HCT116 (cell line): Measurements from ENCODE around the gene MAST4. TPM values are rescaled to one million over a fixed set of nuclear protein-coding genes. Genes with fewer than 3 reads are reported as not detected.
A peak's percentile ranks its signal among the peaks of the same experiment; 100 is the strongest.

Experiments used
- ATAC-seq: fragments of 200-7000 bp; cut with Tn5 transposase; 2 replicates; pipeline ENCODE4 v1.9.1; 2020; ENCODE audit warnings: mild to moderate bottlenecking, moderate library complexity
- BruUV-seq: library from RNA; stranded (reverse); fragments of 400-500 nt; replicated peaks from 2 replicates; lab custom pipeline; 2021; lab: Mats Ljungman, UMichigan
- CTCF ChIA-PET: fragments of 300-600 bp; sonication (Branson Sonifier 250); formaldehyde crosslinking; loops from one replicate; lab custom pipeline; 2021; ENCODE audit warnings: antibody characterized with exemption; lab: Charles Lee
- POLR2A ChIA-PET: fragments of 300-600, 350-600 bp; sonication (Branson Sonifier 250); formaldehyde crosslinking; loops from one replicate; lab custom pipeline; 2021; ENCODE audit warnings: antibody characterized with exemption; lab: Charles Lee
- RAD21 ChIA-PET, 2 experiments: fragments of 300-600 bp; sonication (Branson Sonifier 250); formaldehyde crosslinking; loops; one replicate each; lab custom pipeline; 2023; ENCODE audit warnings: low total read pairs in 2 of 2; ENCODE audit not compliant: uncharacterized antibody in 2 of 2, unreplicated experiment in 2 of 2, low non-redundant PET in 1 of 2; lab: Charles Lee
- DNase-seq: peaks from one replicate; pipeline ENCODE4 v3.0.0-alpha.2; 2010; ENCODE audit warnings: low read depth, low spot score
- H2AFZ ChIP-seq: fragments of 200-600 bp; shearing (Covaris generic), sonication (generic); 2 replicates; pipeline ENCODE4 v1.6.1; 2017; ENCODE audit warnings: low read depth, mixed run types, mixed read lengths, antibody characterized with exemption, low read length; ENCODE audit not compliant: poor library complexity, severe bottlenecking
- H3K27ac ChIP-seq: 2 replicates; pipeline ENCODE4 v1.5.1; 2012; ENCODE audit warnings: low read depth, low read length
- H3K27me3 ChIP-seq: fragments of 200-600 bp; sonication (generic); 2 replicates; pipeline ENCODE4 v1.6.1; 2016; ENCODE audit warnings: mixed run types, low read length, mixed read lengths; ENCODE audit not compliant: insufficient read depth
- H3K36me3 ChIP-seq, 2 experiments: fragments of 200-500 bp in 1 of 2; fragments of 200-600 bp in 1 of 2; sonication (Bioruptor generic) in 1 of 2; sonication (generic) in 1 of 2; 2 replicates each; pipeline versions ENCODE4 v1.5.1 to v1.6.1; 2014 to 2016; ENCODE audit warnings: low read length in 2 of 2, inconsistent platforms in 1 of 2, mixed read lengths in 1 of 2, mixed run types in 1 of 2; ENCODE audit not compliant: insufficient read depth in 2 of 2, control insufficient read depth in 1 of 2
- H3K4me1 ChIP-seq, 2 experiments: fragments of 200-600 bp in 1 of 2; sonication (generic) in 1 of 2; 2 replicates each; pipeline versions ENCODE4 v1.5.1 to v1.6.1; 2012 to 2017; ENCODE audit warnings: low read length in 2 of 2, inconsistent platforms in 1 of 2, mild to moderate bottlenecking in 1 of 2, mixed read lengths in 1 of 2, mixed run types in 1 of 2, moderate library complexity in 1 of 2; ENCODE audit not compliant: insufficient read depth in 2 of 2, control insufficient read depth in 1 of 2
- H3K4me2 ChIP-seq: fragments of 200-600 bp; sonication (generic); 2 replicates; pipeline ENCODE4 v1.6.1; 2017; ENCODE audit warnings: mixed run types, low read length, mixed read lengths
- H3K4me3 ChIP-seq, 2 experiments: fragments of 200-600 bp in 1 of 2; sonication (generic) in 1 of 2; replicated peaks in 1 of 2; 2 replicates each; pipeline ENCODE4 v1.5.1; 2011 to 2016; ENCODE audit warnings: low read length in 2 of 2, control low read depth in 1 of 2, low read depth in 1 of 2, mild to moderate bottlenecking in 1 of 2, mixed read lengths in 1 of 2, mixed run types in 1 of 2
- H3K79me2 ChIP-seq: fragments of 200-600 bp; sonication (generic); 2 replicates; pipeline ENCODE4 v1.6.1; 2017; ENCODE audit warnings: mild to moderate bottlenecking, mixed run types, low read length, moderate library complexity, mixed read lengths; ENCODE audit not compliant: insufficient read depth
- H3K9ac ChIP-seq: fragments of 200-600 bp; sonication (generic); 2 replicates; pipeline ENCODE4 v1.6.1; 2016; ENCODE audit warnings: low read length, mixed read lengths
- H3K9me2 ChIP-seq: fragments of 200-600 bp; sonication (generic), shearing (Covaris generic); 2 replicates; pipeline ENCODE4 v1.6.1; 2017; ENCODE audit warnings: mixed run types, mild to moderate bottlenecking, moderate library complexity; ENCODE audit not compliant: insufficient read depth
- H3K9me3 ChIP-seq, 2 experiments: fragments of 200-500 bp in 1 of 2; fragments of 200-600 bp in 1 of 2; sonication (Bioruptor generic) in 1 of 2; sonication (generic) in 1 of 2; 2 replicates each; pipeline ENCODE4 v1.6.1; 2014 to 2017; ENCODE audit warnings: low read length in 2 of 2, mixed read lengths in 2 of 2, inconsistent platforms in 1 of 2, low read depth in 1 of 2, mild to moderate bottlenecking in 1 of 2, mixed run types in 1 of 2, moderate library complexity in 1 of 2; ENCODE audit not compliant: control insufficient read depth in 1 of 2, insufficient read depth in 1 of 2
- H4K20me1 ChIP-seq: fragments of 200-600 bp; sonication (generic), shearing (Covaris generic); 2 replicates; pipeline ENCODE4 v1.6.1; 2017; ENCODE audit warnings: mixed run types, mild to moderate bottlenecking, moderate library complexity; ENCODE audit not compliant: insufficient read depth
- EGR1 ChIP-seq: IDR thresholded peaks from 2 replicates; pipeline ENCODE4 v1.6.1; 2012; ENCODE audit warnings: low read depth
- EZH2phosphoT487 ChIP-seq: fragments of 200-600 bp; IDR thresholded peaks from 2 replicates; pipeline ENCODE4 v1.6.1; 2018; ENCODE audit warnings: antibody characterized with exemption, borderline replicate concordance
- FOSL1 ChIP-seq: IDR thresholded peaks from 2 replicates; pipeline ENCODE4 v1.6.1; 2012; ENCODE audit warnings: low read depth
- POLR2AphosphoS5 ChIP-seq: IDR thresholded peaks from 2 replicates; pipeline ENCODE4 v1.6.1; 2011; ENCODE audit warnings: mild to moderate bottlenecking, low read depth, low read length, moderate library complexity
- RAD21 ChIP-seq: IDR thresholded peaks from 2 replicates; pipeline ENCODE4 v1.6.1; 2012; ENCODE audit warnings: low read depth, mild to moderate bottlenecking
- SP1 ChIP-seq: IDR thresholded peaks from 2 replicates; pipeline ENCODE4 v1.6.1; 2012; ENCODE audit warnings: low read depth
- intact Hi-C: fragments of 100-400 bp; cut with micrococcal nuclease; formaldehyde crosslinking; loops from 2 replicates; pipeline ENCODE4 v1.10.0; 2022
- total RNA-seq: library from RNA; stranded (reverse); gene quantifications from one replicate; pipeline ENCODE4 v1.2.1, GENCODE V29; 2021; ENCODE audit not compliant: unreplicated experiment
- TF ChIP-seq, protein P1 (sequence below): IDR thresholded peaks from 2 replicates; pipeline ENCODE4 v1.6.1; 2012

MAST4 gene
- total RNA-seq, 1 experiment from 2014 or later: 1.1 TPM

DNA sequence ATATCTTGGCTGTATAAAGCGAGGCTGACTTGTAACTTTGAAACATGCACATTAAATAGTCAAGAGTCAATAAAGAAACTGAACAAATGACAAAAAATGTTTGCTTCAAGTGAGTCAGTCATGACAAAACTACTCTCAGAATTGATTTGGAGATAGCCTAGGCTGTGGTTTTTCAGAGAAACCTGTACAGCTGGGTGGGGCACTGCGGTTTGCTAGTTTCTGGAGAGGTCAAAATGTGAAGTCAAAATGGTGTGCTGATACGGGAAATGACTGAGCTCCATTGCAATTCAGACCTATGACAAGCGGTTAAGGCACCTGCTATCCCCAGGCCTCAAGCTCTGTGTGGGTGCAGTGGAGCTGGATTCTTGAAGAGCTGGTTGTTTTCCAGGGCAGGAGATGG is 610.7 kb downstream of the MAST4 start (continued):
- TF ChIP-seq, protein P1, sequence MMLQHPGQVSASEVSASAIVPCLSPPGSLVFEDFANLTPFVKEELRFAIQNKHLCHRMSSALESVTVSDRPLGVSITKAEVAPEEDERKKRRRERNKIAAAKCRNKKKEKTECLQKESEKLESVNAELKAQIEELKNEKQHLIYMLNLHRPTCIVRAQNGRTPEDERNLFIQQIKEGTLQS: no peak
- no peak for TF ChIP-seq POLR2AphosphoS5

DNA sequence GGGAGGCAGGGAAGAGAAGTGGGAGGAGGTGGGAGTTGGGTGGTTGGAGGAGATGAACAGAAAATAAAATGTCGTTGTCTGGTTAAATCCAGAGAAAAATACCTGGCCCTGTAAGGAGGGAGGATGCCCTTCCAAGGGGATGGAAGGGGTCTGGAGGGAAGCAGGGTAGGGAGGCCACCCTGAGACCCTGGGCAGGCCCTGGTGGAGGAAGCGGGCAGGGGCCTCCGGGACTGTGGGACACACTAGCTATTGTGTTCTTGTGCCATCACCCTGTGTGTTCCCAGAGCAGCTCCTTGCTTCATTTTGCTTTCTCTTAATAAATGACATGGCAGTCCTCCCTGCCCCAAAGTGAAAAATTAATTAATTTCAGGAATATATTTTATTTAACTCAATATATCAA is 612.2 kb downstream of the MAST4 start:
- BruUV-seq: no TSS peak
- Histone ChIP-seq H3K4me3 (no peak overlapping the region), H3K4me2 (no peak overlapping the region), H3K9me2 (no peaks in the 10 kb centered on the region), H3K36me3 (no peaks in the 10 kb centered on the region), H2AFZ (peak overlapping the region; percentile 91), H3K79me2 (no peaks in the 10 kb centered on the region), H3K9me3 (no peaks in the 10 kb centered on the region), H4K20me1 (no peaks in the 10 kb centered on the region), H3K27me3 (no peaks in the 10 kb centered on the region), H3K9ac (no peak overlapping the region), H3K27ac (no peak overlapping the region), H3K4me1 (peaks cover 2 to 50% of the 10 kb centered on the region in 2 experiments)
- POLR2A ChIA-PET: no interaction called here
- no peak for ATAC-seq
- RAD21 ChIA-PET: interaction anchor here in 1 of 2 experiments (0.8 kb wide), 1 partner anchor 42 kb away, joined by 3 read pairs; no protein-coding TSS in a partner anchor
- intact Hi-C loops: loop anchor here (5.0 to 10.0 kb wide), 4 partner anchors 206 to 904 kb away; no protein-coding TSS in a partner anchor
- TF ChIP-seq EGR1: no peak
- no peak for TF ChIP-seq FOSL1
- TF ChIP-seq SP1: no peak
- TF ChIP-seq EZH2phosphoT487: no peak
- no peak for TF ChIP-seq RAD21
- TF ChIP-seq, protein P1: no peak
- no peak for DNase-seq
- CTCF ChIA-PET: interaction anchor here (0.8 to 3.3 kb wide), 12 partner anchors 9 to 1063 kb away, joined by 3 to 30 read pairs (median 4); no protein-coding TSS in a partner anchor
